ENCODE data around the gene GLRX3.

Gene GLRX3

GRCh38 chr10:130138479-130138866, 2.3 kb downstream of the GLRX3 start:
- no peak for DNase-seq

- no peak for DNase-seq
Measured at GRCh38 chr10:130140425-130140824, 4.2 kb downstream of the GLRX3 start.

- DNase-seq: no peak
Measured at GRCh38 chr10:130141038-130141437, 4.8 kb downstream of the GLRX3 start.

- DNase-seq: no peak
Measured at GRCh38 chr10:130141460-130141859, 5.3 kb downstream of the GLRX3 start.

GRCh38 chr10:130141878-130142277, 5.7 kb downstream of the GLRX3 start:
- no peak for DNase-seq

- no peak for DNase-seq
Measured at GRCh38 chr10:130146042-130146441, 9.9 kb downstream of the GLRX3 start.

- no peak for DNase-seq
Measured at GRCh38 chr10:130159192-130159794, 23.1 kb downstream of the GLRX3 start.

GRCh38 chr10:130160775-130161174, 24.6 kb downstream of the GLRX3 start:
- no peak for DNase-seq

GRCh38 chr10:130161331-130161730, 25.1 kb downstream of the GLRX3 start:
- no peak for DNase-seq

- no peak for DNase-seq
Measured at GRCh38 chr10:130167193-130167592, 31.0 kb downstream of the GLRX3 start.

- no peak for DNase-seq
Measured at GRCh38 chr10:130167707-130168106, 31.5 kb downstream of the GLRX3 start.

- DNase-seq: no peak
Measured at GRCh38 chr10:130169136-130169859, 33.1 kb downstream of the GLRX3 start.

GRCh38 chr10:130171196-130171595, 35.0 kb downstream of the GLRX3 start:
- no peak for DNase-seq

GRCh38 chr10:130174328-130174727, 38.1 kb downstream of the GLRX3 start:
- DNase-seq: no peak

GRCh38 chr10:130175074-130175473, 38.9 kb downstream of the GLRX3 start:
- no peak for DNase-seq

GRCh38 chr10:130177250-130177649, 41.1 kb downstream of the GLRX3 start:
- DNase-seq: no peak

GRCh38 chr10:130179640-130180039, 43.4 kb downstream of the GLRX3 start:
- peak; percentile 51 for DNase-seq

- DNase-seq: no peak
Measured at GRCh38 chr10:130180416-130180815, 44.2 kb downstream of the GLRX3 start.

- no peak for DNase-seq
Measured at GRCh38 chr10:130181858-130182257, 45.7 kb downstream of the GLRX3 start.

GRCh38 chr10:130185591-130185990, 49.4 kb downstream of the GLRX3 start:
- no peak for DNase-seq

GRCh38 chr10:130188195-130189175, 52.3 kb downstream of the GLRX3 start:
- DNase-seq: no peak

GRCh38 chr10:130189608-130190054, 53.4 kb downstream of the GLRX3 start:
- no peak for DNase-seq

- DNase-seq: peak; percentile 63
Measured at GRCh38 chr10:130190055-130190736, 54.0 kb downstream of the GLRX3 start.

Data from amniotic stem cell (primary cell).